ENCODE measurements around the gene APOOL.
"Not testable (repeated sequence)": the region's sequence is repeated elsewhere in the genome, so short reads cannot be mapped to it uniquely, and the experiment has no call there.

The APOOL gene

DNA sequence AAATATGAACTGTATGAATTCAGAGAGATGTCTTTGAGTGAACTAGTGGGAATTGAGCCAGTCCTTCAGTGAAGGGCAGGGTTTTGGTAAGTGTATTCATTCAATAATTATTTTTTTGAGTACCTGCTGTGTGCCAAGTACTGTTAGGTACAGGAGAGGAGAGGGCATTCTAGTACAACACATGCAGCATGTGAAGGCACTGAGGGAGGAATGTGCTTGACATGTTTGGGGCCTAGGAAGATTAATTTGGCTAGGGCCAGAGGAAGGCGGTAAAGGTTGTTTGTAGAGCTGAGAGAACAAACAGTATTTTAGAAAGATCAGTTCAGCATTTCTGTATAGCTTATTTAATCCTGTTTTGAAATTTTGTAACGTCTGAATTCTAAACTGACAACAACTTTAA lies 27.8 kb downstream of the APOOL start:
- TF ChIP-seq ZFX (IDR thresholded peaks at IDR 0.05): no peak
- TF ChIP-seq, protein P1, sequence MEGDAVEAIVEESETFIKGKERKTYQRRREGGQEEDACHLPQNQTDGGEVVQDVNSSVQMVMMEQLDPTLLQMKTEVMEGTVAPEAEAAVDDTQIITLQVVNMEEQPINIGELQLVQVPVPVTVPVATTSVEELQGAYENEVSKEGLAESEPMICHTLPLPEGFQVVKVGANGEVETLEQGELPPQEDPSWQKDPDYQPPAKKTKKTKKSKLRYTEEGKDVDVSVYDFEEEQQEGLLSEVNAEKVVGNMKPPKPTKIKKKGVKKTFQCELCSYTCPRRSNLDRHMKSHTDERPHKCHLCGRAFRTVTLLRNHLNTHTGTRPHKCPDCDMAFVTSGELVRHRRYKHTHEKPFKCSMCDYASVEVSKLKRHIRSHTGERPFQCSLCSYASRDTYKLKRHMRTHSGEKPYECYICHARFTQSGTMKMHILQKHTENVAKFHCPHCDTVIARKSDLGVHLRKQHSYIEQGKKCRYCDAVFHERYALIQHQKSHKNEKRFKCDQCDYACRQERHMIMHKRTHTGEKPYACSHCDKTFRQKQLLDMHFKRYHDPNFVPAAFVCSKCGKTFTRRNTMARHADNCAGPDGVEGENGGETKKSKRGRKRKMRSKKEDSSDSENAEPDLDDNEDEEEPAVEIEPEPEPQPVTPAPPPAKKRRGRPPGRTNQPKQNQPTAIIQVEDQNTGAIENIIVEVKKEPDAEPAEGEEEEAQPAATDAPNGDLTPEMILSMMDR (conservative IDR thresholded peaks at IDR 0.05): no peak

DNA sequence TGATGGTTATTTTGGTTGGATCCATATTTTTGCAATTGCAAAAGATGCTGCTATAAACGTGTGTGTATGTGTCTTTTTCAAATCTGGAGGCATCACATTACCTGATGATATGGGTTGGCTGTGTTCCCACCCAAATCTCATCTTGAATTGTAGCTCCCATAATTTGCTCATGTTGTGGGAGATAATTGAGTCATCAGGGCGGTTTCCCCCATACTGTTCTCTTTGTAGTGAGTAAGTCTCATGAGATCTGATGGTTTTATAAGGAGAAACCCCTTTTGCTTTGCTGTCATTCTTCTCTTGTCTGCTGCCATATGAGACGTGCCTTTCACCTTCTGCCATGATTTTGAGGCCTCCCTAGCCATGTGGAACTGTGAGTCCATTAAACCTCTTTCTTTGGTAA lies 33.4 kb downstream of the APOOL start:
- TF ChIP-seq, protein P1 (conservative IDR thresholded peaks at IDR 0.05): no peak
- no peak for TF ChIP-seq ZFX (IDR thresholded peaks at IDR 0.05)

More for the DNA sequence above, 27.8 kb downstream of the APOOL start:
- H3K27ac ChIP-seq: no peak overlapping the region

DNA sequence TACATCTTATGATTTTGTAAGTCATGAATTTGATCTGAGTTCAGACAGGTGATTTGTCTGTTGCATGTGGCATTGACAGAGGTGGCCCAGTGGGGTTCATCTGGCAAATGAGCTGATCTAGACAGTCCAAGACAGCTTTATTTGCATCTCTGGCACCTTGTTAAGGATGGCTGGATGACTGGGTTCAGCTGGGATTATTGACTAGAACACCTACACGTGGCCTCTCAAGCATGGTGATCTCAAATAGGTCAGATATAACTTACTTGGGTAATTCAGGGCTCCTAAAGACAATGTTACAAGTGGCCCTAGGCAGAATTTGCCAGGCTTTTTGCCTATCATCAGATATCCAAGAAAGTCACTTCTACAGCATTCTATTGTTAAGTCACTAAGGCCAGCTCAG lies 48.0 kb downstream of the APOOL start:
- TF ChIP-seq ZFX (IDR thresholded peaks at IDR 0.05): no peak
- TF ChIP-seq, protein P1 (conservative IDR thresholded peaks at IDR 0.05): no peak
- no peak overlapping the region for H3K27ac ChIP-seq

More for the DNA sequence above, 33.4 kb downstream of the APOOL start:
- no peak overlapping the region for H3K27ac ChIP-seq

DNA sequence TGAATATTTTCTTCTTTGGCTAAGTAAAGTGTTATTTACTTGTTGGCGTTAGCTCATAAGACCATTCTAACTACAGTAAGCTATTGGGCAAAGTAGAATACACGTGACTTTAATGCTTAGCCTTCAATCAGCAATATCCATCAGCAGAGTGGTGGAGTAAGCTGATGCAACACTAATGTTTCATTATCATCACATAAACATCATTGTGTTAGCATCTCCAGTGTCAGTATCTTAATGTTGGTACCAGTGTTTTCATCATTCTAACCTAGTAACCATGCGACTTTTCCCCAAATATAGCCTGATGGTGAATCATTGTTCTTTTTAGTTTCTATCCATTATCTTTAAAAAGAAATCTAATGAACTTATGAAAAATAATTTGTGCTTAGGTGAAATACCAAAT lies 48.5 kb downstream of the APOOL start:
- no peak overlapping the region for H3K27ac ChIP-seq
- no peak for TF ChIP-seq ZFX (IDR thresholded peaks at IDR 0.05)
- TF ChIP-seq, protein P1 (conservative IDR thresholded peaks at IDR 0.05): no peak

DNA sequence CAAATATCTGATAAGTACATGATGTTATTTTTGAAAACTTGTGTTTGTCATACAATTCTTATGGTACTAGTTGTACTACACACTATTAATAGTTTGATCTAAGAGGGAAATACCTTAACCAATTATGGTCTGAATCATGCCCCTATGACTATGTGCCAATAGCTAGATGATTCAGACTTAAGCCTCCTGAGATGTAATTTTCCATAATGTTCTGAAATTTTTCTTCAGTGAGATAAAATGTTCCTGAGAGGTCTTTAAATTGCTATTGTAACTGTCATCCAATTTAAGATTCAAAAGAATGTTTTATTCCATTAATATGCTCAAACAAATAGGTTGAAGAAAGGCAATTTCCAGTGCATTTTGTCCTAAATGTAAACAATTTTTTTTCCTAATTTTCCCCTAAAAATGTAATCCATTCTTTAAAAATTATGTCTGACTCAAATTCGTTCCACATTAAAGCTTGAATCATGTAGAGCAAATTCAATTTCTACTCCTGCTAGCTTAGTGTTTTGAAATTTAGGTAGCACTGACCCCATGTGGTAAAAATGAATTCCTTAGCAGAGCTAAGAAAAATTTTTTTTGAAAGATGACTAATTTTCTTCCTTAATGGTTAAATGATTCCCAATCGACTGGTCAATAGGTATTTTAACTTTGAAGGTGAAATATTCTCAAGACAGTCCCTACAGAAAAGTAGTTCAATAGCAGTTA lies 49.1 kb downstream of the APOOL start:
- H3K27ac ChIP-seq: no peak overlapping the region

DNA sequence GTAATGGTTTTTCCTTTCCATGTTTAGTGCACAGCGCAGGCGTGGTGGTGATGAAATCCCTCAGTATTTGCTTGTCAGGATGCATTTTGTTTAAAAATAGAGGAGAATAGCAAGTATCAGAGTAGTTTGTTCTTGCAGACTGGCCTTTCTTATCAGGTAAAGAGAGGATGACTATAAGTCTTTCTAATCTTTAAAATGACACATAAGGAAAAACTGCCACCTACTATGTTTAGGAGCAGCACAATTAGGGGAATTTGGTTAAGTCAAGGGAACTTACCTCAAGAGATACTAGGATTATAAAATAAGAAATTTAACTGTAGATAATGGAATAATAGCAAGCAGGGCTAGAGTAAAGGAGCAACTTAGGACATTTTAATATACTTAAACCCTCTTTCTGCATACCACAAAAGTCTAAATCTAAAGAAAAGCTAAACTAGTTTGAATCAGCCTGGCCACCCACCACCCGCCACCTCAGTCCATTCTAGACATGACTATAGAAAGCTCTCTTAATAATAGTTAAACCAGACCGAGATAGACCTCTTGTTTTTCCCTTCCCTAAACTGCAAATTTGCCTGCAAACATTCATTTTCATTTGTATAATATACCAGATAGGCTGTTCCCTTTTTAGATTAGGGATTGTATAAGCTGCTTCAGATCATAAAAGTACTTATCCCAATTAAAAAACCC lies 62.0 kb downstream of the APOOL start:
- TF ChIP-seq, protein P1 (conservative IDR thresholded peaks at IDR 0.05): no peak
- TF ChIP-seq ZFX (IDR thresholded peaks at IDR 0.05): no peak
- H3K27ac ChIP-seq: no peak overlapping the region

More for the DNA sequence above, 49.1 kb downstream of the APOOL start:
- no peak for TF ChIP-seq ZFX (IDR thresholded peaks at IDR 0.05)
- TF ChIP-seq, protein P1 (conservative IDR thresholded peaks at IDR 0.05): peak; percentile 32

DNA sequence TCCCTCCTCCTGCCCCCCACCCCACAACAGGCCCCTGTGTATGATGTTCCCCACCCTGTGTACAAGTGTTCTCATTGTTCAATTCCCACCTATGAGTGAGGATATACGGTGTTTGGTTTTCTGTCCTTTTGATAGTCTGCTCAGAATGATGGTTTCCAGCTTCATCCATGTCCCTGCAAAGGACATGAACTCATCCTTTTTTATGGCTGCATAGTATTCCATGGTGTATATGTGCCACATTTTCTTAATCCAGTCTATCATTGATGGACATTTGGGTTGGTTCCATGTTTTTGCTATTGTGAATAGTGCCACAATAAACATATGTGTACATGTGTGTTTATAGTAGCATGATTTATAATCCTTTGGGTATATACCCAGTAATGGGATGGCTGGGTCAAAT lies 73.6 kb downstream of the APOOL start:
- not testable (repeated sequence) for H3K27ac ChIP-seq

All from C4-2B (cell line).